ENCODE data around the gene SESN3. TPM values are rescaled to one million over a fixed set of nuclear protein-coding genes. Genes with fewer than 3 reads are reported as not detected.

Gene SESN3
- total RNA-seq, 1 experiment from 2014 or later, result 34.9 TPM

DNA sequence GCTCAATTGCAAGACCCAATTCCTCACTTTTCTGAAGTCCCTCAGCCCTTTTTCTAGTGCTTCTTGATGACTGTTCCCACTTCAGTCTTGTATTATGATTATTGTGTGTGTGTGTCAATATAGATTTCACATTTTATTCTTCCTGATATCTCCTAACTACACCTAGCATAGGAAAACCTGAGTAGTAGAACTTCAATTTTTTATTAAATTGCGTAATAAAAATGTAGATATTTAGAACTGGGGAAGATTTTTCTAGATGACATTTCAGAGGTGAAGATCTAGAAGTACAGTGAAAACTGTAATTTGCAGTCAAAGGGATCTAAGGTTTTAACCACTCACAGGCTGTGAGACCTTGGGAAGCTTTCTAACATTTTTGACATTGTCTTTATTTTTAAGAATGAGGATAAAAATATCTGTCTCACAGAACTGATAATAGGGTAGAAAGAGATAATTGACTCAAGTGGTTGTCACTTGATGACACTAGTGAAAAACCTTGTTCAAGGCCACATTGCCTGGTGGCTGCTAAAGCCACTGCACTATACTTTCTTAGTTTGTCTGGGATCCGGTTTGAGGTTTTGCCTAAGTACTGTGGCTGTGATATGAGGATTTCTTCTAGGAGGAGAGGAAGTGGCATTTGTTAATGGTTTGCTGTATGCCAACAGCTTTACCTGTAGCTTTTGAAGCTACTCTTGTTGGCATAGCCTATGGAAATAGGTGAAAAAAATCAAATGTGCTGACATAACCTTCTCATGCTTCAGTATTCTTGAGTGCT lies 32.2 kb upstream of the SESN3 start (continued):
- TF ChIP-seq ZNF219 (CRISPR knock-in tag; IDR thresholded peaks at IDR 0.05; ENCODE audit: borderline replicate concordance) (no peak), ZNF317 (CRISPR knock-in tag; IDR thresholded peaks at IDR 0.05; ENCODE audit: borderline replicate concordance, low read depth) (no peak)
- TF ChIP-seq, protein P1, sequence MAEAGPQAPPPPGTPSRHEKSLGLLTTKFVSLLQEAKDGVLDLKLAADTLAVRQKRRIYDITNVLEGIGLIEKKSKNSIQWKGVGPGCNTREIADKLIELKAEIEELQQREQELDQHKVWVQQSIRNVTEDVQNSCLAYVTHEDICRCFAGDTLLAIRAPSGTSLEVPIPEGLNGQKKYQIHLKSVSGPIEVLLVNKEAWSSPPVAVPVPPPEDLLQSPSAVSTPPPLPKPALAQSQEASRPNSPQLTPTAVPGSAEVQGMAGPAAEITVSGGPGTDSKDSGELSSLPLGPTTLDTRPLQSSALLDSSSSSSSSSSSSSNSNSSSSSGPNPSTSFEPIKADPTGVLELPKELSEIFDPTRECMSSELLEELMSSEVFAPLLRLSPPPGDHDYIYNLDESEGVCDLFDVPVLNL (CRISPR knock-in tag; IDR thresholded peaks at IDR 0.05; ENCODE audit: borderline replicate concordance, low read depth), result no peak

DNA sequence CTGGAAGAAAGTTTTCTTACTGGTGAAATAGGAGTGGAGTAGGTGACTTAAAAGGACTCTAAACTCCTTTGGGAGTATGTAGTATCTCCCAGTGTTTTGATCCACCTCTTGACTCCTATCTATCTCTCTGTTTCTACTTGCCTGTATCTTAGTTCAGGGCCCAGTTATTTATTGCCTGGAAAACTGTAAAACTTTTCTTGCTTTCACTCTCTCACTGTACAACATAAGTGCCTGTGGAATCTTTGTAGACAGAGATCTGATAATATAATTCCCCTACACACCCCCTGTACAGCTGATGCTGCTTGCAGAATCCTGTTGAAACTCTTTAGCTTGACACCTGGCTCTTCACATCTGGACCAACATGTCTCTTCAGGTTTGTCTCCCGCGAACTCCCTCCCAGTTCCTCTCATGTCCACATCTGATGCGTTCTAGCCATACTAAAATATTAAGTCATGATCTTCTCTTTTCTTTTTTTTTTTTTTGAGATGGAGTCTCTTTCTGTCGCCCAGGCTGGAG lies 26.5 kb upstream of the SESN3 start:
- Mint-ChIP-seq H3K36me3 (no peaks in the 10 kb centered on the region), H3K9me3 (no peaks in the 10 kb centered on the region), H3K4me1 (peaks cover 61% of the 10 kb centered on the region), H3K27ac (no peak overlapping the region), H3K27me3 (ENCODE audit: low read depth) (no peaks in the 10 kb centered on the region), H3K4me3 (no peak overlapping the region)
- ChIA-PET POLR2A (no interaction called here), CTCF (no interaction called here)
- TF ChIP-seq ZNF219 (CRISPR knock-in tag; IDR thresholded peaks at IDR 0.05; ENCODE audit: borderline replicate concordance) (no peak), TP53 (CRISPR knock-in tag; IDR thresholded peaks at IDR 0.05) (no peak), MXD4 (CRISPR knock-in tag; IDR thresholded peaks at IDR 0.05; ENCODE audit: borderline replicate concordance) (no peak), ZNF317 (CRISPR knock-in tag; IDR thresholded peaks at IDR 0.05; ENCODE audit: borderline replicate concordance, low read depth) (no peak), HMGA2 (CRISPR knock-in tag; IDR thresholded peaks at IDR 0.05) (no peak), JAZF1 (CRISPR knock-in tag; IDR thresholded peaks at IDR 0.05) (no peak), GABPB1 (CRISPR knock-in tag; IDR thresholded peaks at IDR 0.05) (no peak), ETV6 (CRISPR knock-in tag; IDR thresholded peaks at IDR 0.05) (no peak), IRF2 (CRISPR knock-in tag; IDR thresholded peaks at IDR 0.05; ENCODE audit: borderline replicate concordance, low read depth) (no peak), TEAD1 (CRISPR knock-in tag; IDR thresholded peaks at IDR 0.05) (no peak), ZNF121 (CRISPR knock-in tag; IDR thresholded peaks at IDR 0.05) (no peak)
- TF ChIP-seq, protein P2, sequence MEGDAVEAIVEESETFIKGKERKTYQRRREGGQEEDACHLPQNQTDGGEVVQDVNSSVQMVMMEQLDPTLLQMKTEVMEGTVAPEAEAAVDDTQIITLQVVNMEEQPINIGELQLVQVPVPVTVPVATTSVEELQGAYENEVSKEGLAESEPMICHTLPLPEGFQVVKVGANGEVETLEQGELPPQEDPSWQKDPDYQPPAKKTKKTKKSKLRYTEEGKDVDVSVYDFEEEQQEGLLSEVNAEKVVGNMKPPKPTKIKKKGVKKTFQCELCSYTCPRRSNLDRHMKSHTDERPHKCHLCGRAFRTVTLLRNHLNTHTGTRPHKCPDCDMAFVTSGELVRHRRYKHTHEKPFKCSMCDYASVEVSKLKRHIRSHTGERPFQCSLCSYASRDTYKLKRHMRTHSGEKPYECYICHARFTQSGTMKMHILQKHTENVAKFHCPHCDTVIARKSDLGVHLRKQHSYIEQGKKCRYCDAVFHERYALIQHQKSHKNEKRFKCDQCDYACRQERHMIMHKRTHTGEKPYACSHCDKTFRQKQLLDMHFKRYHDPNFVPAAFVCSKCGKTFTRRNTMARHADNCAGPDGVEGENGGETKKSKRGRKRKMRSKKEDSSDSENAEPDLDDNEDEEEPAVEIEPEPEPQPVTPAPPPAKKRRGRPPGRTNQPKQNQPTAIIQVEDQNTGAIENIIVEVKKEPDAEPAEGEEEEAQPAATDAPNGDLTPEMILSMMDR (IDR thresholded peaks at IDR 0.05), result no peak
- TF ChIP-seq, protein P3, sequence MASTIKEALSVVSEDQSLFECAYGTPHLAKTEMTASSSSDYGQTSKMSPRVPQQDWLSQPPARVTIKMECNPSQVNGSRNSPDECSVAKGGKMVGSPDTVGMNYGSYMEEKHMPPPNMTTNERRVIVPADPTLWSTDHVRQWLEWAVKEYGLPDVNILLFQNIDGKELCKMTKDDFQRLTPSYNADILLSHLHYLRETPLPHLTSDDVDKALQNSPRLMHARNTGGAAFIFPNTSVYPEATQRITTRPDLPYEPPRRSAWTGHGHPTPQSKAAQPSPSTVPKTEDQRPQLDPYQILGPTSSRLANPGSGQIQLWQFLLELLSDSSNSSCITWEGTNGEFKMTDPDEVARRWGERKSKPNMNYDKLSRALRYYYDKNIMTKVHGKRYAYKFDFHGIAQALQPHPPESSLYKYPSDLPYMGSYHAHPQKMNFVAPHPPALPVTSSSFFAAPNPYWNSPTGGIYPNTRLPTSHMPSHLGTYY (CRISPR knock-in tag; IDR thresholded peaks at IDR 0.05), result no peak
- TF ChIP-seq, protein P4, sequence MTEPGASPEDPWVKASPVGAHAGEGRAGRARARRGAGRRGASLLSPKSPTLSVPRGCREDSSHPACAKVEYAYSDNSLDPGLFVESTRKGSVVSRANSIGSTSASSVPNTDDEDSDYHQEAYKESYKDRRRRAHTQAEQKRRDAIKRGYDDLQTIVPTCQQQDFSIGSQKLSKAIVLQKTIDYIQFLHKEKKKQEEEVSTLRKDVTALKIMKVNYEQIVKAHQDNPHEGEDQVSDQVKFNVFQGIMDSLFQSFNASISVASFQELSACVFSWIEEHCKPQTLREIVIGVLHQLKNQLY (CRISPR knock-in tag; IDR thresholded peaks at IDR 0.05), result no peak
- TF ChIP-seq, protein P5, sequence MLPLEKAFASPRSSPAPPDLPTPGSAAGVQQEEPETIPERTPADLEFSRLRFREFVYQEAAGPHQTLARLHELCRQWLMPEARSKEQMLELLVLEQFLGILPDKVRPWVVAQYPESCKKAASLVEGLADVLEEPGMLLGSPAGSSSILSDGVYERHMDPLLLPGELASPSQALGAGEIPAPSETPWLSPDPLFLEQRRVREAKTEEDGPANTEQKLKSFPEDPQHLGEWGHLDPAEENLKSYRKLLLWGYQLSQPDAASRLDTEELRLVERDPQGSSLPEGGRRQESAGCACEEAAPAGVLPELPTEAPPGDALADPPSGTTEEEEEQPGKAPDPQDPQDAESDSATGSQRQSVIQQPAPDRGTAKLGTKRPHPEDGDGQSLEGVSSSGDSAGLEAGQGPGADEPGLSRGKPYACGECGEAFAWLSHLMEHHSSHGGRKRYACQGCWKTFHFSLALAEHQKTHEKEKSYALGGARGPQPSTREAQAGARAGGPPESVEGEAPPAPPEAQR (CRISPR knock-in tag; IDR thresholded peaks at IDR 0.05), result no peak
- TF ChIP-seq, protein P6, sequence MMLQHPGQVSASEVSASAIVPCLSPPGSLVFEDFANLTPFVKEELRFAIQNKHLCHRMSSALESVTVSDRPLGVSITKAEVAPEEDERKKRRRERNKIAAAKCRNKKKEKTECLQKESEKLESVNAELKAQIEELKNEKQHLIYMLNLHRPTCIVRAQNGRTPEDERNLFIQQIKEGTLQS (CRISPR knock-in tag; conservative IDR thresholded peaks at IDR 0.05), result no peak
- TF ChIP-seq, protein P7, sequence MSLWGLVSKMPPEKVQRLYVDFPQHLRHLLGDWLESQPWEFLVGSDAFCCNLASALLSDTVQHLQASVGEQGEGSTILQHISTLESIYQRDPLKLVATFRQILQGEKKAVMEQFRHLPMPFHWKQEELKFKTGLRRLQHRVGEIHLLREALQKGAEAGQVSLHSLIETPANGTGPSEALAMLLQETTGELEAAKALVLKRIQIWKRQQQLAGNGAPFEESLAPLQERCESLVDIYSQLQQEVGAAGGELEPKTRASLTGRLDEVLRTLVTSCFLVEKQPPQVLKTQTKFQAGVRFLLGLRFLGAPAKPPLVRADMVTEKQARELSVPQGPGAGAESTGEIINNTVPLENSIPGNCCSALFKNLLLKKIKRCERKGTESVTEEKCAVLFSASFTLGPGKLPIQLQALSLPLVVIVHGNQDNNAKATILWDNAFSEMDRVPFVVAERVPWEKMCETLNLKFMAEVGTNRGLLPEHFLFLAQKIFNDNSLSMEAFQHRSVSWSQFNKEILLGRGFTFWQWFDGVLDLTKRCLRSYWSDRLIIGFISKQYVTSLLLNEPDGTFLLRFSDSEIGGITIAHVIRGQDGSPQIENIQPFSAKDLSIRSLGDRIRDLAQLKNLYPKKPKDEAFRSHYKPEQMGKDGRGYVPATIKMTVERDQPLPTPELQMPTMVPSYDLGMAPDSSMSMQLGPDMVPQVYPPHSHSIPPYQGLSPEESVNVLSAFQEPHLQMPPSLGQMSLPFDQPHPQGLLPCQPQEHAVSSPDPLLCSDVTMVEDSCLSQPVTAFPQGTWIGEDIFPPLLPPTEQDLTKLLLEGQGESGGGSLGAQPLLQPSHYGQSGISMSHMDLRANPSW (CRISPR knock-in tag; conservative IDR thresholded peaks at IDR 0.05; ENCODE audit: low read depth), result no peak
- TF ChIP-seq, protein P8, sequence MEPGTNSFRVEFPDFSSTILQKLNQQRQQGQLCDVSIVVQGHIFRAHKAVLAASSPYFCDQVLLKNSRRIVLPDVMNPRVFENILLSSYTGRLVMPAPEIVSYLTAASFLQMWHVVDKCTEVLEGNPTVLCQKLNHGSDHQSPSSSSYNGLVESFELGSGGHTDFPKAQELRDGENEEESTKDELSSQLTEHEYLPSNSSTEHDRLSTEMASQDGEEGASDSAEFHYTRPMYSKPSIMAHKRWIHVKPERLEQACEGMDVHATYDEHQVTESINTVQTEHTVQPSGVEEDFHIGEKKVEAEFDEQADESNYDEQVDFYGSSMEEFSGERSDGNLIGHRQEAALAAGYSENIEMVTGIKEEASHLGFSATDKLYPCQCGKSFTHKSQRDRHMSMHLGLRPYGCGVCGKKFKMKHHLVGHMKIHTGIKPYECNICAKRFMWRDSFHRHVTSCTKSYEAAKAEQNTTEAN (CRISPR knock-in tag; IDR thresholded peaks at IDR 0.05), result no peak
- TF ChIP-seq, protein P9, sequence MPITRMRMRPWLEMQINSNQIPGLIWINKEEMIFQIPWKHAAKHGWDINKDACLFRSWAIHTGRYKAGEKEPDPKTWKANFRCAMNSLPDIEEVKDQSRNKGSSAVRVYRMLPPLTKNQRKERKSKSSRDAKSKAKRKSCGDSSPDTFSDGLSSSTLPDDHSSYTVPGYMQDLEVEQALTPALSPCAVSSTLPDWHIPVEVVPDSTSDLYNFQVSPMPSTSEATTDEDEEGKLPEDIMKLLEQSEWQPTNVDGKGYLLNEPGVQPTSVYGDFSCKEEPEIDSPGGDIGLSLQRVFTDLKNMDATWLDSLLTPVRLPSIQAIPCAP (CRISPR knock-in tag; IDR thresholded peaks at IDR 0.05), result no peak
- ATAC-seq (no peak), DNase-seq (ENCODE audit: low spot score) (no peak)

Data from WTC11 (cell line).